ENCODE measurements around the gene SCYGR1. TPM values are rescaled to one million over a fixed set of nuclear protein-coding genes. Genes with fewer than 3 reads are reported as not detected.
"Not testable (repeated sequence)": the region's sequence is repeated elsewhere in the genome, so short reads cannot be mapped to it uniquely, and the experiment has no call there.

Gene SCYGR1
- total RNA-seq, 1 donor from 2014 or later: not detected

- H3K9me3 ChIP-seq: no peaks in the 10 kb centered on the region
- H3K4me1 ChIP-seq: peaks cover 0 to 34% of the 10 kb centered on the region in 2 donors
- H3K27me3 ChIP-seq: no peaks in the 10 kb centered on the region
- peak overlapping the region; percentile 51 to 85 for H3K27ac ChIP-seq
- intact Hi-C loops (cut with DNase I): loop anchor here (2.0 to 5.0 kb wide), 3 partner anchors 40 to 450 kb away; partner anchors contain the start of gene MFF
- H3K4me3 ChIP-seq: no peak overlapping the region
- TF ChIP-seq, protein P1, sequence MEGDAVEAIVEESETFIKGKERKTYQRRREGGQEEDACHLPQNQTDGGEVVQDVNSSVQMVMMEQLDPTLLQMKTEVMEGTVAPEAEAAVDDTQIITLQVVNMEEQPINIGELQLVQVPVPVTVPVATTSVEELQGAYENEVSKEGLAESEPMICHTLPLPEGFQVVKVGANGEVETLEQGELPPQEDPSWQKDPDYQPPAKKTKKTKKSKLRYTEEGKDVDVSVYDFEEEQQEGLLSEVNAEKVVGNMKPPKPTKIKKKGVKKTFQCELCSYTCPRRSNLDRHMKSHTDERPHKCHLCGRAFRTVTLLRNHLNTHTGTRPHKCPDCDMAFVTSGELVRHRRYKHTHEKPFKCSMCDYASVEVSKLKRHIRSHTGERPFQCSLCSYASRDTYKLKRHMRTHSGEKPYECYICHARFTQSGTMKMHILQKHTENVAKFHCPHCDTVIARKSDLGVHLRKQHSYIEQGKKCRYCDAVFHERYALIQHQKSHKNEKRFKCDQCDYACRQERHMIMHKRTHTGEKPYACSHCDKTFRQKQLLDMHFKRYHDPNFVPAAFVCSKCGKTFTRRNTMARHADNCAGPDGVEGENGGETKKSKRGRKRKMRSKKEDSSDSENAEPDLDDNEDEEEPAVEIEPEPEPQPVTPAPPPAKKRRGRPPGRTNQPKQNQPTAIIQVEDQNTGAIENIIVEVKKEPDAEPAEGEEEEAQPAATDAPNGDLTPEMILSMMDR (IDR thresholded peaks at IDR 0.05): no peak
- DNase-seq (ENCODE audit: low spot score in 2 of 2): peak in 1 of 2 donors; percentile 83
- no peaks in the 10 kb centered on the region for H3K36me3 ChIP-seq
Measured at GRCh38 chr2:227366769-227367426, 20.9 kb downstream of the SCYGR1 start.

GRCh38 chr2:227365833-227366232 is 21.9 kb downstream of the SCYGR1 start:
- Histone ChIP-seq H3K27ac (peak overlapping the region; percentile 51 to 85), H3K27me3 (no peaks in the 10 kb centered on the region), H3K36me3 (no peaks in the 10 kb centered on the region), H3K4me3 (no peak overlapping the region), H3K4me1 (peaks cover 0 to 27% of the 10 kb centered on the region in 2 donors), H3K9me3 (no peaks in the 10 kb centered on the region)
- DNase-seq (ENCODE audit: low spot score in 2 of 2): no peak
- TF ChIP-seq, protein P1 (IDR thresholded peaks at IDR 0.05): no peak
- intact Hi-C loops (cut with DNase I): loop anchor here (2.0 to 5.0 kb wide), 3 partner anchors 41 to 451 kb away; partner anchors contain the start of gene MFF

- not testable (repeated sequence) for H3K27me3 ChIP-seq; H3K9me3 ChIP-seq; H3K4me3 ChIP-seq; H3K36me3 ChIP-seq; DNase-seq (ENCODE audit: low spot score in 2 of 2)
- peaks cover 0 to 22% of the 10 kb centered on the region in 2 donors for H3K4me1 ChIP-seq
- H3K27ac ChIP-seq: peak overlapping the region; percentile 58
- intact Hi-C loops (cut with DNase I): loop anchor here (5.0 kb wide), 1 partner anchor 453 kb away; no protein-coding TSS in a partner anchor
Measured at GRCh38 chr2:227364585-227365263, 23.0 kb downstream of the SCYGR1 start.

DNA sequence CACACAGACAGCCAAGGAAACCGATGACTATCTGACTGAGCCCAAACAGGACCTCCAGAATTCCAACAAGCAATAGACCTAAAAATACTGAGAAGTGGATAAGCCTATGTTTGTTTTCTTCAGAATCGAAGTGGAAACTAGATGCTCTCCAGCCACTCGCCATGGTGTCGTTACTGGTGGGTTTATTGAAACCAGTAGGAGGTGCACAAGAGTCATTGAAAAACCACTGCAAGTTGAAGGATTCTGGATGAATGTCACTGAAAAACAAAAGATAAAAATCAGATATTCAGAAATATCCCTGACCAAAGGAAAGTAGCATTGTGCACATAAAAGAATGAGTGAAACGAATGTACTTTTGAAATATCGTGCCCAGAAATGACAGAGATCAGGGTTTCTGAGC is 24.0 kb downstream of the SCYGR1 start:
- H3K27ac ChIP-seq: peak overlapping the region in 1 of 2 donors; percentile 58
- peaks cover 0 to 22% of the 10 kb centered on the region in 2 donors for H3K4me1 ChIP-seq
- H3K36me3 ChIP-seq: peaks cover 0 to 8% of the 10 kb centered on the region in 2 donors
- intact Hi-C loops (cut with DNase I): no loop called here
- H3K27me3 ChIP-seq: no peaks in the 10 kb centered on the region
- no peak overlapping the region for H3K4me3 ChIP-seq
- H3K9me3 ChIP-seq: no peaks in the 10 kb centered on the region
- TF ChIP-seq, protein P1 (IDR thresholded peaks at IDR 0.05): peak in 1 of 3 experiments; percentile 5
- no peak for DNase-seq (ENCODE audit: low spot score in 2 of 2)

GRCh38 chr2:227360351-227360750 is 27.4 kb downstream of the SCYGR1 start:
- intact Hi-C loops (cut with DNase I): no loop called here
- Histone ChIP-seq H3K4me1 (peaks cover 0 to 8% of the 10 kb centered on the region in 2 donors), H3K27ac (no peak overlapping the region), H3K9me3 (no peaks in the 10 kb centered on the region), H3K36me3 (peaks cover 22 to 39% of the 10 kb centered on the region in 2 donors), H3K27me3 (no peaks in the 10 kb centered on the region), H3K4me3 (no peak overlapping the region)
- no peak for DNase-seq (ENCODE audit: low spot score in 2 of 2)
- TF ChIP-seq, protein P1 (IDR thresholded peaks at IDR 0.05): no peak

GRCh38 chr2:227351639-227352038 is 36.1 kb downstream of the SCYGR1 start:
- no peak for DNase-seq (ENCODE audit: low spot score in 2 of 2)
- Histone ChIP-seq H3K27ac (no peak overlapping the region), H3K4me1 (no peaks in the 10 kb centered on the region), H3K9me3 (no peaks in the 10 kb centered on the region), H3K27me3 (no peaks in the 10 kb centered on the region), H3K36me3 (peaks cover 17 to 38% of the 10 kb centered on the region in 2 donors), H3K4me3 (no peak overlapping the region)
- intact Hi-C loops (cut with DNase I): no loop called here
- TF ChIP-seq, protein P1 (IDR thresholded peaks at IDR 0.05): no peak
